Activated CD8-positive, alpha-beta memory T cell treated with anti-CD3 and anti-CD28 coated beads, Interleukin-2, amount 50 U/mL, for 48 hours (primary cell): ENCODE data around the gene ATP5F1C.
"Not testable (repeated sequence)": the region's sequence is repeated elsewhere in the genome, so short reads cannot be mapped to it uniquely, and the experiment has no call there.

ENCODE experiments used
- DNase-seq: peaks from one replicate; pipeline ENCODE4 v3.0.0-alpha.2; 2020

ATP5F1C gene

GRCh38 chr10:7794251-7795026 is 6.5 kb downstream of the ATP5F1C start:
- no peak for DNase-seq

DNA sequence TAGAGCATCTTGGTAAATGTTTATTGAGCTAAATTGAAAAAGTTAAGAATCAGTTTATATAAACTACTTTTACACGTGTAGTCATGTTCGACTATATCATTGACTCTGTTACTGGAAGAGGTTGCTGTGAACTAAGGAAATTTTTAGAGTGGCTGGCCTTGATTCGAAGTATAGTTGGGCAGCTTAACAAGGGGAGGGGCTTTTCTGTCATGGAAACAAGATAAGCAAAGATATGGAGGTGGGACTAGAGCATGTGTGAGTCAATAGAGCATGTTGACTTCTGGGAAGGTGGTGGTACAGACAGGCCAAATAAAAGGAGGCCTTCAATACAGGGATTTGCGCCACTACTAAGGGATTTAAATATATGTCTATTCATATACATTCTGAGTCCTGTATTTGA is 7.6 kb downstream of the ATP5F1C start:
- no peak for DNase-seq

DNA sequence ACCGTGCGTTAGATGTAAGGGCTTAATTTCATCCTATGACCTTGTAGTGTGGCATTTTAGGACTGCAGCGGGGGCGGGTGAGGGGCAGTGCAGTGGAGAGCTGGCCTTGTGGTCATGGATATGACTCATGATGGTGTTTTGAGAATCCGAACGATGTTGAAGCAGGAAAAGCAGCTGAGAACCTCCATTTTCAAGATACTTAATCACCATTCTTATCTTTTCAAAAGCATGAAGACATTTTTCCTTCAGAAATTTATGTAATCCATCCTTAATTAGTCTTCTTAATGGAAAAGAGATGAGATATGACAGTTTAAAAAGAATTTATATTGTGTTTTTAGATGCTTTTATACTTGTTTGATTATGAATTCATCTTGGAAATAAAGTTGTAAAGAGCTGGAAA is 9.6 kb downstream of the ATP5F1C start:
- no peak for DNase-seq

DNA sequence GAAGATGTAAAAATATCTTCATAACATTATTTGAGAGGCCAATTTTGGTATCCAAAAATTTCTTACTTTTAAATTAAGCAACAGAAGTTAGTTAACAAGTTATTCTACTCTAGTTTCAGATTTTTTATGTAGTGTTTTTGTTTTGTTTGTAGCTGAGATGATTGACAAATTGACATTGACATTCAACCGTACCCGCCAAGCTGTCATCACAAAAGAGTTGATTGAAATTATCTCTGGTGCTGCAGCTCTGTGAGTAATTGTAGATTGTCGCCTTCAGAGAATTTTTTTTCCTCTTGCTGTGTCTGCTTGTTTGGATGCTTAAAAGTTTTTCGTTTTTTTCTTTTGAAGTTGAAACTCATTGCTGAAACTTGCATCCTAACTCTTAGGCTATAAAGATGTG is 14.6 kb downstream of the ATP5F1C start:
- no peak for DNase-seq

GRCh38 chr10:7804216-7804615 is 16.2 kb downstream of the ATP5F1C start:
- DNase-seq: no peak

DNA sequence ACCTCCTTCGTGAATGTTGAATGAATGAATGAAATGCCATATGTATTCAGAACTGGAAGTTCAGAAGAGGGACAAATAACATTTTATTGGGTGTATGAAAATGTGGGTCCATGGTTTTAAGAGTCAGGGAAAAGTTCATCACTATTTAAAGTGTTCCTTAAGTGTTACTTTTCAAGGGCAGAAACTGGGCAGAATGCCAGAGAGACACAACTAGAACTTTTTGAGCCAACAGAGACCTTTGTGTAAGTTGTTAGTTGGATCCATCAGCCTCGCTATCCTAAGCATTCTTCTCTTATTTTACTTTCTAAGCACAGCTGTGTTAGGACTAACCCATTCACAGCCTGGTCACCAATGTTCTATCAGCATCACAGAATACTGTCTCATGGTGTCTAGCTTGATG is 16.8 kb downstream of the ATP5F1C start:
- no peak for DNase-seq

- DNase-seq: no peak
Measured at GRCh38 chr10:7808686-7809267, 20.8 kb downstream of the ATP5F1C start.

GRCh38 chr10:7810443-7810842 is 22.5 kb downstream of the ATP5F1C start:
- no peak for DNase-seq

DNA sequence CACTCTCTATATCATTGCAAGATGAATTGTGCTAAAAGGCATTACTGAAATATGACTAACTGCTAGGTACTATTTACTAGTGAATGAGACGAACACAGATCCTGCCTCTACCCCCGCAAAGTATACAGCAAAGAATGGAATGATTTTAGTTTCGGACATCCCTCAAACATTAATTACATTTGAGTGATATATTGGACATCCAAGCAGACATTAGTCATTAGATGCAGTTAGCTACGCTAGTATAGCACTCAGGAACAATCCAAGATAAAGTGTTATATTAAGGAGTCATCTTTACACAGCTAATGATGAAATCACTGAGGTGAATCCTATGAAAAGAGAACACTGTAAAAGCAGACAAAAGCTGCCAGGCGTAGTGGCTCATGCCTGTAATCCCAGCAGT is 23.0 kb downstream of the ATP5F1C start:
- no peak for DNase-seq

DNA sequence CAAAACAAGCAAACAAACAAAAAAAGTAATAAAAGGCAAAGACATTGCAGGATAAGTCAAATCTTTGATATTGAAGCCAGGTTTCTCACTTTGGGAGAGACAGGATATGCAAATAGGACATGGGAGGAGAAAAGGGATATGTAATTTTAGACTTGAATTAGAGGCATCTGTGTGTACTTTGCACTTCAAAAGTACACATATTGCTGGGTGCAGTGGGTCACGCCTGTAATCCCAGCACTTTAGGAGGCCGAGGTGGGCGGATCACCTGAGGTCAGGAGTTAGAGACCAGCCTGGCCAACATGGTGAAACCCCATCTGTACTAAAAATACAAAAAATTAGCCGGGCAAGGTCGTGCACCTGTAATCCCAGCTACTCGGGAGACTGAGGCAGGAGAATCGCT is 23.8 kb downstream of the ATP5F1C start:
- DNase-seq: not testable (repeated sequence)

- DNase-seq: no peak
Measured at GRCh38 chr10:7813481-7813880, 25.5 kb downstream of the ATP5F1C start.

GRCh38 chr10:7817576-7817975 is 29.6 kb downstream of the ATP5F1C start:
- DNase-seq: no peak

- no peak for DNase-seq
Measured at GRCh38 chr10:7817984-7818294, 30.0 kb downstream of the ATP5F1C start.

DNA sequence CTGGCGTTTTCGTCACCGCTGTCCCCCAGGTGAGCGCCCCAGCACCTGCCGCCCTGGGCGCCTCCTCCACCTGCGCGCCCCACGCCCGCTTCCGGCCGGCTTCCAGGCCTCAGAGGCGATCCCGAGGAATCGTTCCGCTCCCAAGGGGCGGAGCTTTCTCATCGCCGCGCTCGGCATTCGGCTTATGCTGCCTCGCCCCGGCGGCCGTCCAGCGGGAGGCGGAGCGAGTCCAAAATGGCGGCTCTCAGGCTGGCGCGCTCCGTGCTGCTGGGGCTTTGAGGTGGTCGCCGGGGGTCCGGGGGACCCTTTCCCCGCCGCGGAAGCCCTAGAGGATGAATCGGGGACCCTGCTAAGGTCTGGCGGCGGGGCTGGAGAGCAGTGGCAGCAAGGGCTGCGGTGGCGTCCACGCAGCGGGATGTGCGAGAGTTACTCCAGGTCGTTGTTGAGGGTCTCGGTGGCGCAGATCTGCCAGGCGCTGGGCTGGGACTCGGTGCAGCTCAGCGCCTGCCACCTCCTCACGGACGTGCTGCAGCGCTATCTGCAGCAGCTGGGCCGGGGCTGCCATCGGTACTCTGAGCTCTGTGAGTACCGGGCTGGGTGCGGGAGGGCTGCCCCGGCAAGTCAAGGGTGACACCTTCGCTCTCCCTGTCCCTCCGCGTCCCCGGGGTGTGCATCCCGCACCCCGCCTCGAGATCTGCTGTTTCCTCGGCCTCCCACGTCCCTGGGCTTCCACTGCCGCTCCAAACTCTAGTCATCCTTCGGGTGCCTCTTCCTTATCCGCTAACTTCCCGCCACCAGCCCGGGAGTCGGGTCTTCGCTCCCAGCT is 30.5 kb downstream of the ATP5F1C start, which contains the start of gene TAF3:
Gene TAF3 (plus strand): TSS at position 211 of the 826 bp plus-strand sequence. CDS start 205 bp downstream, at position 416.
- peak; percentile 94 for DNase-seq

DNA sequence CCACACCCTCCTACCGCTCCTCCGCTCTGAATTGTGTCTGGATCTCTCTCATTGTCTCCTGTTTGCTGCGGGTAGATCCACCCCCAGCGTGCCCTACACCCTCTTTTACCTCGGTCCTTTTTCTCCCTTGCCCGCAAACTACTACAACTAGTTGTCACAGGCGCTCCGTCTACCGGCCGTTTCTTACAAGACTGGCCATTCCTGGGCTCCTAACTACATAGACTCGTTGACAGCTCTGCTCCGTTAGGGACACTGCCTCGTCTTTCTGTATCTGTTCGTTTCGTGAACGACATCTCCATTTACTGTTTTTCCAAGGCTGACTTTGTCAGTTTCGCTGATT is 31.1 kb downstream of the ATP5F1C start:
- no peak for DNase-seq

DNA sequence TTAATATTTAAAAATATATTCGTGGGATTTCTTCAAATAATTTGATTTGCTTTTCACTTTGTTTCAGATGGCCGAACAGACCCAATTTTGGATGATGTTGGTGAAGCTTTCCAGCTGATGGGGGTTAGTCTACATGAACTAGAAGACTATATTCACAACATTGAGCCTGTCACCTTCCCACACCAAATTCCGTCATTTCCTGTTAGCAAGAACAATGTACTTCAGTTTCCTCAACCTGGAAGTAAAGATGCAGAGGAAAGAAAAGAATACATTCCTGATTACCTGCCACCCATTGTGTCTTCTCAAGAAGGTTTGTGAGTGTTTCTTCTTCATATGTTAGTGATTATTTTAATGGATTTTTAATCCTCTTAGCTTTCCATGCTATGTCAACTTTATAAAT is 36.3 kb downstream of the ATP5F1C start:
- DNase-seq: no peak

DNA sequence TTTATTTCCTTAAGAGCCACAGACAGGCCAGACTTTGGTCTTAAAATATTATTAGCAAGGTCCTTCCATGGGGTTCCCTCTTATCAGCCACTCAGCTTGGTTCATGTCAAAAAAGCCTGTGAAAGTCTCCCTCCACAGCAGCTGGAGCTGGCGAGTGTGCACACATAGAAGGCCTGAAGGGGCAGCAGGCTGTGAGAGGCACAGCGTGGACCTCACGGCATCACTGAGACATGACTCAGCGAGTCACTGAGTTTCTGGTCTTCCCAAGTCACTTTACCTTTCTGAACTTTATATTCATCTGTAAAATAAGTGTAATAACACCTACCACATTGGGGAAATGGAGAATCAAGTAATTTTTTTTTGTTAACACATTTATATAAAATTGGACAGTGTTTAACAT is 39.0 kb downstream of the ATP5F1C start:
- no peak for DNase-seq

GRCh38 chr10:7829289-7829834 is 41.4 kb downstream of the ATP5F1C start:
- DNase-seq: no peak

- no peak for DNase-seq
Measured at GRCh38 chr10:7832060-7832459, 44.1 kb downstream of the ATP5F1C start.

DNA sequence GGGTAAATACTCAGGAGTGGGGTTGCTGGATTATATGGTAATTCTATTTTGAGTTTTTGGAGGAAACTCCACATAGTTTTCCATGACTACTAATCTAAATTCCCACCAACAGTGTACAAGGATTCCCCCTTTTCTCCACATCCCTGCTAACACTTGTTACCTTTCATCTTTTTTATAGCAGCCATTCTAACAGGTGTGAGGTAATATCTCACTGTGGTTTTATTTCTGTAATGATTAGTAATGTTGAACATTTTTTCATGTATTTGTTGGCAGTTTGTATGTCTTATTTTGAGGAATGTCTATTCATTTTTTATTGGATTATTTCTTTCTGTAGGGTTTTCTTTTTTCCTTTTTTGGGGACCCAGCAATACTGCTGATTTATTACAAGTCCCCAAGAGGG is 45.2 kb downstream of the ATP5F1C start:
- no peak for DNase-seq

GRCh38 chr10:7834262-7834661 is 46.3 kb downstream of the ATP5F1C start:
- no peak for DNase-seq

DNA sequence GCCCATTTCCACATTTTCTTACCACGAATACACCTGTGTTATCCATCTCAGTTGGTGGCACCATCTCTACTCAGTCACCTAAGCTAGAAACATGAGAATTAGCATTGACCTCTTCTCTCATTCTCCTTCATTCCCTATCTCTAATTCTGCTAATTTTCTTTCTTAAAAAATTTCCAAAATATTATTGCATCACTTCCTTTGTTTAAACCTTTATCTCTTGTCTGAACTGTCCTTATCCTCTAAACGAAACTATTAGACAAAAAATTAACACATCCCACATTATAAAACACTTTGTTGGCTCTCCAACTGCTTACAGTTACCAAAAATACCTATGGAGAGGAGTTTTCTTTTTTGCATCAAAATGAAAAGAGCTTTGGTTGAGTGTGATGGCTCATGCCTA is 48.6 kb downstream of the ATP5F1C start:
- DNase-seq: no peak

GRCh38 chr10:7846591-7846990 is 58.6 kb downstream of the ATP5F1C start:
- no peak for DNase-seq
